HCEC 1CT (cell line): ENCODE results near the gene SMIM35.

Experiments
- DNase-seq: peaks from one replicate; pipeline ENCODE4 v3.0.0-alpha.2; 2017

SMIM35 gene

GRCh38 chr11:118000067-118000849, 86.5 kb downstream of the SMIM35 start:
- no peak for DNase-seq

- DNase-seq: no peak
Observed at GRCh38 chr11:117999354-117999993, 87.3 kb downstream of the SMIM35 start.

- no peak for DNase-seq
Observed at GRCh38 chr11:117998664-117999353, 88.0 kb downstream of the SMIM35 start.

- DNase-seq: no peak
Observed at GRCh38 chr11:117997823-117998579, 88.8 kb downstream of the SMIM35 start.

GRCh38 chr11:117997406-117997805, 89.4 kb downstream of the SMIM35 start:
- DNase-seq: no peak

- DNase-seq: no peak
Observed at GRCh38 chr11:117996058-117996457, 90.7 kb downstream of the SMIM35 start.

- no peak for DNase-seq
Observed at GRCh38 chr11:117995472-117995871, 91.3 kb downstream of the SMIM35 start.

- DNase-seq: no peak
Observed at GRCh38 chr11:117993988-117994745, 92.6 kb downstream of the SMIM35 start.

GRCh38 chr11:117992620-117993019, 94.1 kb downstream of the SMIM35 start:
- DNase-seq: no peak

- no peak for DNase-seq
Observed at GRCh38 chr11:117992136-117992535, 94.6 kb downstream of the SMIM35 start.

- no peak for DNase-seq
Observed at GRCh38 chr11:117989351-117990102, 97.2 kb downstream of the SMIM35 start.

- DNase-seq: no peak
Observed at GRCh38 chr11:117986981-117987574, 99.7 kb downstream of the SMIM35 start.

- no peak for DNase-seq
Observed at GRCh38 chr11:117985953-117986887, 100.5 kb downstream of the SMIM35 start, which contains the start of gene IL10RA. IL10RA (plus strand) TSS chr11:117986394; CDS start chr11:117986468, 74 bp downstream.

- no peak for DNase-seq
Observed at GRCh38 chr11:117984476-117984875, 102.3 kb downstream of the SMIM35 start.

- DNase-seq: no peak
Observed at GRCh38 chr11:117983163-117983475, 103.6 kb downstream of the SMIM35 start.

- DNase-seq: no peak
Observed at GRCh38 chr11:117980720-117981119, 106.0 kb downstream of the SMIM35 start.

GRCh38 chr11:117980280-117980679, 106.5 kb downstream of the SMIM35 start:
- no peak for DNase-seq

- DNase-seq: no peak
Observed at GRCh38 chr11:117979481-117980211, 107.1 kb downstream of the SMIM35 start.

- no peak for DNase-seq
Observed at GRCh38 chr11:117978991-117979390, 107.8 kb downstream of the SMIM35 start.
